Activated naive CD4-positive, alpha-beta T cell treated with Interleukin-2 at 50 U/mL for 16 hours (primary cell): ENCODE results near the gene OAS1.
A peak's percentile ranks its signal among the peaks of the same experiment; 100 is the strongest.
"Not testable (repeated sequence)": the region's sequence is repeated elsewhere in the genome, so short reads cannot be mapped to it uniquely, and the experiment has no call there.

Experiments used
- DNase-seq: peaks from one replicate; pipeline ENCODE4 v3.0.0-alpha.2; 2020

The OAS1 gene

DNA sequence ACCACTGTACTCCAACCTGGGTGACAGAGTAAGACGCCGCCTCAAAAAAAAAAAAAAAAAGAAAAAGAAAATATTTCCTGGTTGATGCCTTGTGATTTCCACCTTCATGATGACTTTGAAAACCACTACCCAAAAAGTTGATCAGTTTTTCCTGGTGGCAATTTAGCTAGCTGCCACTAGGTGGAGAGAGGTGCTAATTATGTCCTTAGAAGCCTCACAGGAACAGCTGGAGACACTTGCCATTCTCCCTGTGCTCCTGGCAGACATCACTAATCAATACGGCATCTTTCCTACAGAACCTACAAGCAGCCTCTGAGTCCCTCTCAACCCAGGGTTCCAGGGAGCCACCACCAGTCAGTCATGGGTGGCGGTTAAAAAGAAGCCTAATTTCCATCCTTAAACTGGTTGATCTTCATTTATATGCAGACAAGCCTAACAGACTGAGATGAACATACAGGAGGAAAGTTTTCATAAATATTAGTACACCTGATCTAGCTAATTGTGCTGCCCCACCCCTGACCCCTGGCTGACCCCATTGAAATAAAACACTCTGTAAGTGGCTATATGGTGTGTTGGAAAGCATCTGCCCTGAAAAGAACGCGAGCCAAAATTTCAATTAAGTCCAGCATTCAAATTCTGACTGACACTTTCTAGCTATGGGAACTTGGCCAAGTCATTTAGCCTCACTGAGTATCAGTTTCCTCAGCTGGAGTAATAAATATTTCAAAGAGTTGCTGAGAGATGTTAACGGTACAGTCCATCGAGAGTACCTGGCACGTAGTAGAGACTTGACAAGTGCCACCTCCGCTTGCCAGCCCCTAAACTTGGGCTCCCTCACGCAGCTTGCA, 6.2 kb upstream of the OAS1 start:
- DNase-seq: peak; percentile 34

DNA sequence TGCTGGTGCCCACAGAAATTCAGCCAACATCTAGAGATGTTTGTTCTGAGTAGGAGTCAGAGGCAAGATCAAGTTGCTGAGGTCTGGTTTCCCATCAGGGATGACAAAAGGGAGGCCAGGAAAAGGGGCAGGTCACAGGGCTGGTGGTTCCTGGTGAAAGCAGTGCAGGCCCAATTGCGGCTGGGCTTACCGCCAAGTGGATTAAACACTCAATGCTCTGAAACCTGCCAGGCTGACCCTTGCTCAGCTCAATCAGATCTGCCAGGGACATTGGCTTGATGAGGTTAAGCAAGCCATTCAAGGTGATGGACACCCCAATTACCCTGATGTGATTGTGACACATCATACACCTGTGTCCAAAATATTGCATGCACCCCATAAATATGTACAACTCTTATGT, 5.5 kb upstream of the OAS1 start:
- DNase-seq: no peak

DNA sequence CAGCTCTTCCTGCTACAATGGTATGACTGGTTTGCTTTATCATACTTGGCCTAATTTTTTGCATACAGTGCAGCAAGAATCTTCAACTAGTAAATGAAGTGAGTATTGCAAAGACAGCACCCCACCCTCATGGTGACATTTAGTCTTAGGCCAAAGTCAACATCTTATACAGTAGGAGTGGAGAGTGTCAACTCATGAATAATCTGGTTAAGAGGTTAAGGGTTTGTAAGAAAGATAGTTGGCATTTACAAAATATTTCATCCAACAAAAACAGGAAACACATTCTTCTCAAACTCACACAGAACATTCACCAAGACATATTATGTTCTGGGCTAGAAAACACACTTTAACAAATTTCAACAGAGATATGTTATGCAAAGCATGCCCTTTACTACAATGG, 2.2 kb upstream of the OAS1 start:
- no peak for DNase-seq

DNA sequence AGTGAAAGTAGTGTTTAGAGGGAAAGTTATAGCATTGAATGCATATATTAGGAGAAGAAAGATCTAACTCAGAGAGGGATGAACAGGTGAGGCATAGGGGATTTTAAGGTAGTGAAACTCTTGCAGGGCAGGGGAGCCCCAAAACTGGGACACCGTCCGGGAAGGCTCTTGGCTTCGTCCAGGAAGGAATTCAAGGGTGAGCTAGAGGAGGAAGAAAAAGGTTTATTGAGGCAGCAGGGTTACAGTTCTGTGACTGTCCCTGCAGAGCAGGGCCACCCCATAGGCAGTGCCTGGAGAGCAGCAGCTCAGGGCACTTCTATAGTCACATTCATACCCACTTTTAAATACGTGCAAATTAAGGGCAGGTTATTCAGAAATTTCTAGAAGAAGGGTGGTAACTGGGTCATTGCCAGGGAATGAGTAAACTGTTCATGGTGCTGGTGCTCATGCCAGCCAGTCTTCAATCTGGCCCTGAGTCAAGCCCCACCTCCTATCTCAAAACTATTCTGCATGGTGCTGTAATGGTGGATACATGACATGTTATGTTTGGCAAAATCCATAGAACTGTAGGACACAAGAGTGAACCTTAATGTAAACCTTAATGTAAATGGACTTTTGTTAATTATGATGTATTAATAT, 1.2 kb upstream of the OAS1 start:
- DNase-seq: no peak

DNA sequence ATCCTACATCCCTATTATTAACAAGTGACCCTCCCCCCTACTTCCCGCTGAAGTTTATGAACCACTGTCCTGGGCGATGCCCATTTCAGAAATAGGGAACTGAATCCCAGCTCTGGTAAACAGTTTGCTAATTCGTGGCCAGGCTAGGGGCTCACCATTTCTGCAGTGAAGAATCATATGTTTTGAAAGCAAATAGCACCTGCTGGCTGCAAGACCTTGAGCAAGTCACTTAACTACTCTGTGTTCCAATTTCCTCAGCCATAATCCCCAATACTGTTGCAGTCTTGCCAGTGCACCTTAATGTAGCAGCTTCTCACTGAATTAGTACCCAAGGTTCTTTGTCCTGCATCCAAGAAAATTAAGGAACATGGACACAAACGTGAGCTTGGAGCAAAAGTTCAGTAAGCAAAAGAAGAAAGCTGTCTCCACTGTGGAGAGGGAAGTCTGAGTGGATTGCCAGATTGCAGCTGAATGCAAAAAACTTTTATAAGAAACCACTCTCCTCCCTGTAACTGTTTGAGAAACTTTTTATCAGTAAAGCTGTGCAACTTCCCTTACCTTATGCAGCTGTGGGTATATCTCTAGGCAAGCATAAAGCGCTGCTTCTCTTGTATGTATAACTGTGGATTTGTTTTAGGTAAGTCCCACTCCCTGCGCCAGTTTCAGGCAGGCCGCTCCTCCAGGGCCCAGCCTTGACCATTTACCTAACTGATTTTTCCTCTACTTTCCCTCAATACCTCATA, 824 bp downstream of the OAS1 start:
- no peak for DNase-seq

DNA sequence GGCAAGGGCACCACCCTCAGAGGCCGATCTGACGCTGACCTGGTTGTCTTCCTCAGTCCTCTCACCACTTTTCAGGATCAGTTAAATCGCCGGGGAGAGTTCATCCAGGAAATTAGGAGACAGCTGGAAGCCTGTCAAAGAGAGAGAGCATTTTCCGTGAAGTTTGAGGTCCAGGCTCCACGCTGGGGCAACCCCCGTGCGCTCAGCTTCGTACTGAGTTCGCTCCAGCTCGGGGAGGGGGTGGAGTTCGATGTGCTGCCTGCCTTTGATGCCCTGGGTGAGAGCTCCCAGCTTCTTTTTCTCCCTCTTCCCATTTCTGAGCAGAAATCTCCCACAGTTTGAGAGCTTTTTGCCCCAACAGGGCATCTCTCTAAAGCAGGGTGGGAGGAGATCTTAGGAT, 1.8 kb downstream of the OAS1 start:
- peak; percentile 41 for DNase-seq

DNA sequence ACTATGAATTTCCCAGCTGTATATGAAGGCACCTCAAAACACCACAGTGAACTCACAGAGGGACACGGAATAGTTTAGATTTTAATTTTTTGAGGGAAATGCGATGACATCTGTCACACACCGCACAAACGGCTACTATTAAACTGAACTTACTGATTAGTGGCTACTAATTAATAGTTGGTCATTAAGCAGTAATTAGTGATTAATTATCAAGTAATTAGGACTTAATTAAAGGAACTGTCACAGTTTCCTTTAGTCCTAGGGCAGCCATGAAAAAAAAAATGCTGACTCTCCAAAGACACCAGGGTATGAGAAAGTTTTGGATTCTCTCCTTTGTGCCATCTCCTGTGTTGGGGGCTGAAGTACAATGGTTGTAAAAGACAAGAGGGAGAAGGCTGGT, 2.9 kb downstream of the OAS1 start:
- no peak for DNase-seq

DNA sequence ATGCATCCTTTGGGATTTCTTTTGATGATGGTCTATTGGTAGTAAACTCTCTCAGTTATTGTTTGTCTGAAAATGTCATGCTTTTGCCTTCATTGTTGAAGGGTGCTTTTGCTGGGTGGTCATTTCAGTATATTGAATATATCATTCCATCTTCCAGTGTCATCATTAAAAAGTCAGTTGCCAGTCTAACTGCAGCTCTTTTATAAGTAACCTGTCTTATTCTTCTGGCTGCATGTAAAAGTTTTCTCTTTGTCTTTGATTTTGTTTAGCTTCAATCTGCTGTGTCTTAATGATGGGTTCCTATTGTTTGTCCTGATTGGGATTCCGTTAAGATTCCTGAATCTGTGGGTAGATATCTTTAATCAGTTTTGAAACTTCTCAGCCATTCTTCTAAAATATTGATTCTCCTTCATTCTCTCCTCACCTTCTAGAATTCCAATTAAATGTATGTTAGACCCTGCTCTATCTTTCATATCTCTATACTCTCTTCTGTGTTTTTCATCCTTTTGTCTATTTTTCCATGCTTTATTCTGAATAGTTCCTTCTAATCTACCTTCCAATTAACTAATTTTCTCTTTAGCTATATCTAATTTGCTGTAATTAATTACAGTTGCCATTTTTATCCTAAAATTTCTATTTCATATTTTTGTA, 6.4 kb downstream of the OAS1 start:
- no peak for DNase-seq

DNA sequence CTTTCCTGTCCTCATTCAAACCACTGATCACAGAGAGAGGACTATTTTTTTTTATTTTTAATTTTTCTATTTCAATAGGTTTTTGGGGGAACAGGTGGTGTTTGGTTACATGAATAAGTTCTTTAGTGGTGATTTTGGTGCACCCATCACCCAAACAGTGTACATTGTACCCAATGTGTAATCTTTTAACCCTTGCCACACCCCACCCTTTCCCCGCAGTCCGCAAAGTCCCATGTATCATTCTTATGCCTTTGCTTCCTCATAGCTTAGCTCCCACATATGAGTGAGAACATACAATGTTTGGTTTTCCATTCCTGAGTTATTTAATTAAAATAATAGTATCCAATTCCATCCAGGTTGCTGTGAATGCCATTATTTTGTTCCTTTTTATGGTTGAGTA, 7.1 kb downstream of the OAS1 start:
- DNase-seq: not testable (repeated sequence)

DNA sequence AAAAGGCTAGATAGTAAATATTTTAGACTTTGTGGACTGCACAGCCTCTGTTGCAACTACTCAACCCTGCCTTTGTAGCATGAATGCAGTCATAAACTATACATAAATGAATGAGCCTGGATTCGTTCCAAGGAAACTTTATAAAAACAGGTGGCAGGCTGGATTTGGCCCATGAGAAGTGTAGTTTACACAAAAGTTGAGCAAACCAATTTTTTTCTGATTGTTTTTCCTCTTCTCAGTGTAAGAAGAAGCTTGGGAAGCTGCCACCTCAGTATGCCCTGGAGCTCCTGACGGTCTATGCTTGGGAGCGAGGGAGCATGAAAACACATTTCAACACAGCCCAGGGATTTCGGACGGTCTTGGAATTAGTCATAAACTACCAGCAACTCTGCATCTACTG, 9.5 kb downstream of the OAS1 start:
- DNase-seq: no peak

DNA sequence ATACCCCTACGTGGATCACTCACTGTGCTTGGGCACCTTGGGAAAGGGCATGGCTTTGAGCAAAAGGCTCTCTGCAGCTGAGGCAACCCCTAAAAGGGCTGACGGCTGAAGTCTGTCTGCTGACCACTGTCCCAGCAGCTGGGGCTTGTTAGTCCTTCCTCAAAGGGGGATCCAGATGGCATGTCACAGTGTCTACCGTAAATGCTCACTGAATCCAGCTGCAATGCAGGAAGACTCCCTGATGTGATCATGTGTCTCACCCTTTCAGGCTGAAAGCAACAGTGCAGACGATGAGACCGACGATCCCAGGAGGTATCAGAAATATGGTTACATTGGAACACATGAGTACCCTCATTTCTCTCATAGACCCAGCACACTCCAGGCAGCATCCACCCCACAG, 12.4 kb downstream of the OAS1 start:
- DNase-seq: no peak

DNA sequence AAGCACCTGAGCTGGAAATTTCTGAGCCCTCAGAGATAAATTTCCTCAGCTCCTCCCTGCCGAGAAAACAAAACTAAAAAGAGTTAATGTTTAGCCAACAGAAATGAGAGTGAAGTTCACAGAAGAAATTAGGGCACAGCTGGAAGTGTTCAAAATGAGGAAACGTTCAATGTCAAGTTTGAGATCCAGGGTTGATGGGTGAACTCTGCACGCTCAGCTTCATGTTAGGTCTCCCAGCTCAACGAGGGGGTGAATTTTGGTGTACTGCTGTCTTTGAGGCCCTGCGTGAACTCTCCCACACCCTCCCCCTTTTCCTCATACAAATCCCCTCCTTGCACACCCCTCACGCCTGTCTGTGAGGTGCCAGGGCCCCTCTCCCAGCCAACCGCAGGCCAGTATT, 18.2 kb downstream of the OAS1 start:
- DNase-seq: no peak

DNA sequence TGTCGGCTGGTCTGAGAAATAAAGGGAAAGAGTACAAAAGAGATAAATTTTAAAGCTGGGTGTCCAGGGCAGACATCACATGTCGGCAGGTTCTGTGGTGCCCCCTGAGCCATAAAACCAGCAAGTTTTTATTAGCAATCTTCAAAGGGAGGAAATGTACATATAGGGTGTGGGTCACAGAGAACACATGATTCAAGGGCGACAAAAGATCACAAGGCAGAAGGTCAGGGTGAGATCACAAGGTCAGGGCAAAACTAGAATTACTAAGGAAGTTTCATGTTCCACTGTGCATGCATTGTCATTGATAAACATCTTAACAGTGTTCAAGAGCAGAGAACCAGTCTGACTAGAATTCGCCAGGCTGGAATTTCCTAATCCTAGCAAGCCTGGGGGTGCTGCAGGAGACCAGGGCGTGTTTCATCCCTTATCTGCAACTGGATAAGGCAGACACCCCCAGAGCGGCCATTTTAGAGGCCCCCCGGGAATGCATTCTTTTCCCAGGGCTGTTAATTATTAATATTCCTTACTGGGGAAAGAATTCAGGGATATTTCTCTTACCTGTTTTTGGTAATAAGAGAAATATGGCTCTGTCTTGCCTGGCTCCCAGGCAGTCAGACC, 19.8 kb downstream of the OAS1 start:
- DNase-seq: not testable (repeated sequence)

DNA sequence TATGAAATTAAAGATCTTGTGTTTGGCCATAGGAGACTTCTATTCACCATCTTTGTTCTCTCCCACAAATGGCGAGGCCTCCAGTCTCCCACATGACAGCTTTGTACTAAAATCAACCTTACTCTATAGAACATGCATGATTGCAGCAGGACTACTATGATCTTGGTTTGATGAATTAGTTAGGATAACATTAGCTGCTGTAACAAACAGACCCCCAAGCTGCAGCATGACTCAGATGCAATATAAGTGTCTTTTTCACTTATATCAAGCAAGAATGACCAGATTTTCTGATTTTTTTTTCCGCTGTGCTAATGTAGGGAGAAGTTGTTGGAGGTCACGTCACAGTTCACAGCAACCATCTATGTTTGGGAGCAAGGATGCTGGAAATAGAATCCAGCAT, 20.7 kb downstream of the OAS1 start:
- DNase-seq: no peak

DNA sequence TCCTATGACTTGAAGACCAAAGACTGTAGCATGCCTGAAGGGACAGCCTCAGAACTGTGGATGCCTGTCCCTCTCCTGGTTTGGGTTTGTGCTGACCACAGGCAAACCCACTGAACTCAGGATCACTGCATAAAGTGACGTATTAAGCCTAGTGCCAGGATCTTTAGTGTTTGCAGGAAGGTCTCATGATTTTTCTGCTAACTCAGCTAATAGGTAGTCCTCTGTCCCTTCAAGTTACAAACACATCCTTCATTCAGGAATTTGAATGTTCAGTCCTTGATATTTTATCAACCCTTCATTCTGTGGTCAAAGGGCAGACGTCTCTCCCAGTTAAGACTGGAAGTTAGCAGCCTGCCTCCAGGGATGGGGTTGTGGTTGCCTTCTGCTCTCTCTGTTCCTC, 21.2 kb downstream of the OAS1 start:
- no peak for DNase-seq

DNA sequence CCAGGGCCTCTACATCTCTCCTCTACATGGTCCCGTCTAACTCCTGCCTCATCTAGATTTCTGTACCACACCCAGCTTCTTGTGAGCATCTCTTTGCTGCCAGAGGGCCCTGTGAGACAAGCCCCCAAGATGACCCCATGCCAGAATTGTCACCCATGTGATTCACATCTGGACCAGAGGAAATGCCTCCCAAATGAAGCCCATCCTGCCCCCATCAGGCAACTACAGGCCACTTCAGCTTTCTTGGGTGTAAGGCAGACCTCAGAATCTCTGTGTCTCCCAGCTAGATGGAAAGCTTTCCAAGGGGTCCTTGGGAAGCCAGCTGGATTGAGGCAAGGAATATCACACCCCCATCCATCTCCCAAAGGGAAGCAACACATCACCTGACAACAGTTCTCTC, 22.2 kb downstream of the OAS1 start:
- no peak for DNase-seq

DNA sequence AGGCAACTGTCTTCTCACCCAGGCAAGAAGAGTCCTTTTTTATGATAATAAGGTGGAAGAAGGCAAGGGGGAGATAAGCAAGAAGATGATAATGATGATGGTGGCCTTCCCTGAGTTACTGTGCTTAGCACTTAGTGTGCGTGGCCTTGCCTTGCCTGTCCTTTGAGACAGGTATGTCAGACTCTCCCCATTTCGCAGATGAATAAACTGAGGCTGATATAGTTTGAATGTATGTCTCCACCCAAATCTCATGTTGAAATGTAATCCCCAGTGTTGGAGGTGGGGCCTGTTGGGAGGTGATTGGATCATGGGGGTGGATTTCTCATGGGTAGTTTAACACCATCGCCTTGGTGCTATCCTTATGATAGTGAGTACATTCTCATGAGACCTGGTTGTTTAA, 23.0 kb downstream of the OAS1 start:
- no peak for DNase-seq

DNA sequence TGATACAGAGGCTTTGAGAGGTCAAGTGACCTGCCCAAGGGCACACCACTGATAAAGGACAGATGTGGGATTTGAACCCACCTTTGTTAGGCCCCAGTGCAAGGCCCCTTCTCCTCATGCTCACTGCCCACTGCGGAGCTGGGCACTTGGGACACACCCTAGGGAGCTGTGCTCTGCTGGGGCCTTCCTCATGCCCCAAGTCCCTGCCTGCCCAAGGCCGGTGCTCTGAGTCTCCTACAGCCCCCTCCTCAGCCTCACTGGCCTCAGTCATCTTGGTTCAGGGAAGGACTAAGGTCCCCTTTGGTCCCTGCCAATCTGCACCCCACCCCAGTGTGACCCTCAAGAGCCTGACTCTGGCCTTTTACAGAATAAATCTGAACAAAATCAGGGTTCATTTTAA, 23.6 kb downstream of the OAS1 start:
- DNase-seq: no peak

DNA sequence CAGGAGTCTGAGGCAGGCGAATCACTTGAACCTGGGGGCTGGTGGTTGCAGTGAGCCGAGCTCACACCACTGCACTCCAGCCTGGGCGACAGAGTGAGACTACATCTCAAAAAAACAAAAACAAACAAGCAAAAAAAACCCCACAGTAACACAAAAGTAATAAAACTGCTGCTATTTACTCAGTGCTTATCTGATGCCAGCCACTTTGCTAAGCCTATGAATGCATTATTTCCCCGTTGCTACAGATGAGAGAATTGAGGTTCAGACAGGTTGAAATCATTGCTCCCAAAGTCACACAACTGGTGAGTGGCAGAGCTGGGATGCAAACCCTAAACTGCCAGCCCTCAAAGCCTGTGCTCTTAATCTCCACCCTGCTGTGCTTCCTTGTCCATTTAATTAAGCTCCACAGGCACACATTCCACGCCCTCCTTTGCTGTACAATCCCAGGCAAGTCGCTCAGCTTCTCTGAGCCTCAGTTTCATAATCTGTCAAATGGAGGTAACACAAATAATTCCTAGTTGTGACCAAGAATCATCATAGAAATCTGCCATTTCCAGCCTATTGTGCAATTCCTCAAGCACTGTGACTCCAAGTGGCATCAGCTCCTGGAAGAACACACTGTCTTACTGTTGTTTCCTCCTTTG, 25.8 kb downstream of the OAS1 start:
- no peak for DNase-seq

DNA sequence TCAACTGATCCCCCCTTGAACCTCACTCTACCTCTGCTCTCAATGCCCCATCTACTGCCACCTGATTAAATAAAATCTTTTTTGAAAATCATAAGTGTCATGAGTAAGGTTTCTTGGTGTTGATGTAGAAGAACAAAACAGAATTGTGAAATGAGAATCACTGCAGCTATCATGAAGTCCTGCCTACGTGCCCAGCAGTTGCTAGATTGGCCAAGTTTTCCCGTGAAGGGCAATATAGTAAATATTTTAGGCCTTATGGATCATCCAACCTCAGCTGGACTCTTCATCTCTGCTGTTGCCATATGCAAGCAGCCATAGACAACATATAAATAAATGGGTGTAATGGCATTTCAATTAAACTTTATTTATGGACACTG, 26.4 kb downstream of the OAS1 start:
- no peak for DNase-seq

DNA sequence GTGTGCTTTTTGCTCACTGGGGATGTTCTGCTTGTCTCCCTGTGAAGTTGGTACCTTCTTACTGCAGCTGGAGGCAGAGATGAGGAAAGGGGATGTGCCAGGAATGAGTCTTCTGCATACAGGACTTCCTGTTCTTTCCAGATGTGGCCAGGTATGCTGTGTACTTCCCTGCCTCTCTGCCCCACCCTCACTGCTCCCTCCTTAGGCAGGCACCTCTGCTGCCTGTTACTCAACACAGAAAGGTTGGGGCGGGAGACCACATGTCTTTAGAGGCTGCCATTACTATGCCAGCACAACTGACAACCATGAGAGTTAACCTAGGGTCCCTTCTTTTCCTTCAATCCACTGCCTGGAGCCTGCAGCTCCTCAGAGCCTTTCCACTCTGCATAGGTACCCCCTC, 29.5 kb downstream of the OAS1 start:
- DNase-seq: no peak

DNA sequence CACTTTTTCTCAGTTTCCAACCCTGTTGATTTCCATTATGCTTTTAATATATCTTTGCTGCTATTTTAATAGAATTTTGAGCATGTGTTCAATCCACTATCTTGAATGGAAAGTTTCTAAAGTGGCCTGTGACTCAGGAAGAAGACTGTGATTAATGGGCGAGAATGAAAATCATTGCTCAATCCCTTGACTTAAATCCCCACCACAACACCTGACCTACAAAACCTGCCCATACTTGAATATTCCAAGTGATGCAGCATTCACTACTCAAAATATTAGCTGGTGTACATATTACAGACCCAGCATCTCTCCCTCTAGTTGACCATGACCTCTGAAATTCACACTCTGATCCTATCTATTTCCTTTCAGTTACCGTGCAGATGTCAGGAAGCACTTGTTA, 30.2 kb downstream of the OAS1 start:
- no peak for DNase-seq
